Calu3 (cell line): Measurements from ENCODE around the gene EFCAB6. TPM values are rescaled to one million over a fixed set of nuclear protein-coding genes. Genes with fewer than 3 reads are reported as not detected.

Experiments used
- BruUV-seq: library from RNA; stranded (reverse); fragments of 400-500 nt; replicated peaks from 2 replicates; lab custom pipeline; 2021; lab: Mats Ljungman, UMichigan
- CTCF ChIA-PET: fragments of 300-600 bp; sonication (Branson Sonifier 250); formaldehyde crosslinking; loops from one replicate; lab custom pipeline; 2022; ENCODE audit warnings: antibody characterized with exemption; lab: Charles Lee
- DNase-seq: peaks from one replicate; pipeline ENCODE4 v3.0.0; 2022
- H3K27ac Mint-ChIP-seq: one replicate; pipeline ENCODE4 v1.8.0; 2022; ENCODE audit warnings: mixed read lengths; ENCODE audit not compliant: unreplicated experiment
- H3K27me3 Mint-ChIP-seq: one replicate; pipeline ENCODE4 v1.8.0; 2022; ENCODE audit warnings: mixed read lengths; ENCODE audit not compliant: unreplicated experiment
- H3K36me3 Mint-ChIP-seq: one replicate; pipeline ENCODE4 v1.8.0; 2022; ENCODE audit warnings: mild to moderate bottlenecking, moderate library complexity, mixed read lengths; ENCODE audit not compliant: insufficient read depth, unreplicated experiment
- H3K4me1 Mint-ChIP-seq: one replicate; pipeline ENCODE4 v1.8.0; 2022; ENCODE audit warnings: mild to moderate bottlenecking, low read depth, mixed read lengths; ENCODE audit not compliant: unreplicated experiment
- H3K4me3 Mint-ChIP-seq: one replicate; pipeline ENCODE4 v1.8.0; 2022; ENCODE audit warnings: mild to moderate bottlenecking, low read depth, moderate library complexity, mixed read lengths; ENCODE audit not compliant: unreplicated experiment
- H3K9me3 Mint-ChIP-seq: one replicate; pipeline ENCODE4 v1.8.0; 2022; ENCODE audit warnings: low read depth, mixed read lengths; ENCODE audit not compliant: unreplicated experiment
- CTCF ChIP-seq: fragments of 200-600 bp; IDR thresholded peaks from one replicate; pipeline ENCODE4 v1.8.0; 2022; ENCODE audit warnings: antibody characterized with exemption; ENCODE audit not compliant: unreplicated experiment
- intact Hi-C: fragments of 100-400 bp; cut with micrococcal nuclease; formaldehyde crosslinking; loops from one replicate; pipeline ENCODE4 v1.10.0; 2022; ENCODE audit not compliant: unreplicated experiment
- total RNA-seq: library from RNA; stranded (reverse); gene quantifications from 2 replicates; pipeline ENCODE4 v1.2.3, GENCODE V29; 2022

Gene EFCAB6
- total RNA-seq, 1 experiment from 2014 or later: 2.2 TPM

- H3K4me1 Mint-ChIP-seq: no peaks in the 10 kb centered on the region
- intact Hi-C loops: no loop called here
- no peak for DNase-seq
- peaks cover 92% of the 10 kb centered on the region for H3K27me3 Mint-ChIP-seq
- H3K4me3 Mint-ChIP-seq: no peak overlapping the region
- H3K27ac Mint-ChIP-seq: no peak overlapping the region
- CTCF ChIA-PET: no interaction called here
- no TSS peak for BruUV-seq
- H3K36me3 Mint-ChIP-seq: peaks cover 6% of the 10 kb centered on the region
- H3K9me3 Mint-ChIP-seq: no peaks in the 10 kb centered on the region
- no peak for TF ChIP-seq CTCF
Measured at GRCh38 chr22:43529461-43529860, 282.6 kb downstream of the EFCAB6 start.

- no peaks in the 10 kb centered on the region for H3K9me3 Mint-ChIP-seq
- peaks cover 6% of the 10 kb centered on the region for H3K36me3 Mint-ChIP-seq
- CTCF ChIA-PET: no interaction called here
- H3K4me1 Mint-ChIP-seq: no peaks in the 10 kb centered on the region
- no peak overlapping the region for H3K27ac Mint-ChIP-seq
- DNase-seq: no peak
- no peak for TF ChIP-seq CTCF
- no TSS peak for BruUV-seq
- no peak overlapping the region for H3K4me3 Mint-ChIP-seq
- intact Hi-C loops: no loop called here
- H3K27me3 Mint-ChIP-seq: peaks cover 92% of the 10 kb centered on the region
Measured at GRCh38 chr22:43528601-43529360, 283.3 kb downstream of the EFCAB6 start.

- H3K27ac Mint-ChIP-seq: no peak overlapping the region
- BruUV-seq: no TSS peak
Measured at GRCh38 chr22:43526946-43527345, 285.2 kb downstream of the EFCAB6 start.

GRCh38 chr22:43526117-43526655 lies 285.9 kb downstream of the EFCAB6 start:
- Mint-ChIP-seq H3K36me3 (no peaks in the 10 kb centered on the region), H3K27me3 (peaks cover 67% of the 10 kb centered on the region), H3K4me1 (no peaks in the 10 kb centered on the region), H3K27ac (no peak overlapping the region), H3K4me3 (no peak overlapping the region), H3K9me3 (no peaks in the 10 kb centered on the region)
- BruUV-seq: no TSS peak
- no peak for DNase-seq
- CTCF ChIA-PET: no interaction called here
- intact Hi-C loops: no loop called here
- TF ChIP-seq CTCF: no peak

More at GRCh38 chr22:43526946-43527345, 285.2 kb downstream of the EFCAB6 start:
- H3K36me3 Mint-ChIP-seq: no peaks in the 10 kb centered on the region
- H3K9me3 Mint-ChIP-seq: no peaks in the 10 kb centered on the region
- no peak for DNase-seq
- TF ChIP-seq CTCF: no peak
- peaks cover 73% of the 10 kb centered on the region for H3K27me3 Mint-ChIP-seq
- no peak overlapping the region for H3K4me3 Mint-ChIP-seq
- no peaks in the 10 kb centered on the region for H3K4me1 Mint-ChIP-seq
- intact Hi-C loops: no loop called here
- CTCF ChIA-PET: no interaction called here
